ENCODE data around the gene MRPS18B. TPM values are rescaled to one million over a fixed set of nuclear protein-coding genes. Genes with fewer than 3 reads are reported as not detected.
"Not testable (repeated sequence)": the region's sequence is repeated elsewhere in the genome, so short reads cannot be mapped to it uniquely, and the experiment has no call there.

The MRPS18B gene
- total and polyA plus RNA-seq, 2 of the 13 experiments (the other 11 are each of a cell fraction or from before 2014, with no cell fraction given), result 125 to 131 TPM

DNA sequence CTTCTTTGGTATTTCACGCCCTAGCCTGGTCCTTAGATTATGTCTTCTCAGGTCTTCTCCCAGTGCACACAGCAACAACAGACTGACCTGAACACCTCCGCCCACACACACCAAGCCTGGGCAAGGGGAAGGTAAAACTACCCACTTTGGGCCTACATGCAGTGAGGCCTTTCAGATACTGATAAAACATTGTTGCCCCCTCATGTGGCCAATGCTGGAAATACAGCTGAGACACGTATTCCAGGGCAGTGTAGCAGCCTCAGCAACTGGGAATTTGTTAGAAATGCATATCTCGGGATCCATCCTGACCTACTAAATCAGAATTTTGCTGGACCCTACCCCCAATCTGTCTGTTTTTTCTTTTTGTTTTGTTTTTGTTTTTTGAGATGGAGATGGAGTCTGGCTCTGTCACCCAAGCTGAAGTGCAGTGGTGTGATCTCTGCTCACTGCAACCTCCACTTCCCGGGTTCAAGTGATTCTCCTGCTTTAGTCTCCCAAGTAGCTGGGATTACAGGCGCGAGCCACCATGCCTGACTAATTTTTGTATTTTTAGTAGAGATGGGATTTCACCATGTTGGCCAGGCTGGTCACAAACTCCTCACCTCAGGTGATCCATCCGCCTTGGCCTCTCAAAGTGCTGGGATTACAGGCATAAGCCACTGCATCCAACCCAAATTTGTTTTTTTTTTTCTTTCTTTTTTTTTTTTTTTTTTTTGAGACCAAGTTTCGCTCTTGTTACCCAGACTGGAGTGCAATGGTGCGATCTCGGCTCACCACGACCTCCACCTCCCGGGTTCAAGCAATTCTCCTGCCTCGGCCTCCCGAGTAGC lies 20.1 kb upstream of the MRPS18B start:
- BruUV-seq (replicated peaks); H3K4me1 ChIP-seq (ENCODE audit: insufficient read depth, low read length); H3K27me3 ChIP-seq (ENCODE audit: control insufficient read depth in 1 of 2, insufficient read depth in 2 of 2, low read length in 2 of 2); H2AFZ ChIP-seq (ENCODE audit: low read length); H3K4me3 ChIP-seq (replicated peaks in 1 of 3; ENCODE audit: insufficient read depth in 1 of 3, low read depth in 2 of 3, low read length in 3 of 3); H3K4me2 ChIP-seq (ENCODE audit: low read depth, low read length); H4K20me1 ChIP-seq (ENCODE audit: insufficient read depth, low read length); H3K9me3 ChIP-seq (ENCODE audit: low read length); H3K27ac ChIP-seq (ENCODE audit: extremely low read length, insufficient read depth, low read length); H3K9ac ChIP-seq (ENCODE audit: insufficient read depth, low read depth, low read length); in situ Hi-C loops (cut with HindIII; ENCODE audit: extremely low pct_ligation_motif_present, low pct_unique_long_range_greater_than_20kb); H3K79me2 ChIP-seq (ENCODE audit: insufficient read depth, low read length): not testable (repeated sequence)
- CTCF ChIA-PET (ENCODE audit: low intra/inter-chr PET ratio, low total read pairs), result interaction anchor here (0.6 to 2.4 kb wide), 6 partner anchors 52 to 142 kb away, joined by 3 to 19 read pairs (median 4); partner anchors contain the start of gene DHX16
- peaks cover 13 to 29% of the 10 kb centered on the region in 2 experiments; a peak in 4 of 5 replicates for H3K36me3 ChIP-seq (replicated peaks in 1 of 2; ENCODE audit: control insufficient read depth in 1 of 2, insufficient read depth in 2 of 2, low read length in 2 of 2)
- FAIRE-seq (peak; percentile 91), DNase-seq (ENCODE audit: low spot score) (peak; percentile 81), ATAC-seq (peak; percentile 83)
- POLR2A ChIA-PET, result interaction anchor here (0.6 to 10.8 kb wide), 12 partner anchors 9 to 75 kb away, joined by 3 to 172 read pairs (median 6); partner anchors contain the start of genes ABCF1, DHX16, GNL1 and MRPS18B
- WGBS (ENCODE audit: low lambda C conversion rate), result 81% methylated on average over 15 of the region's 15 CpGs
- intact Hi-C loops (cut with micrococcal nuclease; ENCODE audit: unreplicated experiment), result loop anchor here (1.0 to 2.0 kb wide), 2 partner anchors 56 to 115 kb away; no protein-coding TSS in a partner anchor
- TF ChIP-seq, protein P1, sequence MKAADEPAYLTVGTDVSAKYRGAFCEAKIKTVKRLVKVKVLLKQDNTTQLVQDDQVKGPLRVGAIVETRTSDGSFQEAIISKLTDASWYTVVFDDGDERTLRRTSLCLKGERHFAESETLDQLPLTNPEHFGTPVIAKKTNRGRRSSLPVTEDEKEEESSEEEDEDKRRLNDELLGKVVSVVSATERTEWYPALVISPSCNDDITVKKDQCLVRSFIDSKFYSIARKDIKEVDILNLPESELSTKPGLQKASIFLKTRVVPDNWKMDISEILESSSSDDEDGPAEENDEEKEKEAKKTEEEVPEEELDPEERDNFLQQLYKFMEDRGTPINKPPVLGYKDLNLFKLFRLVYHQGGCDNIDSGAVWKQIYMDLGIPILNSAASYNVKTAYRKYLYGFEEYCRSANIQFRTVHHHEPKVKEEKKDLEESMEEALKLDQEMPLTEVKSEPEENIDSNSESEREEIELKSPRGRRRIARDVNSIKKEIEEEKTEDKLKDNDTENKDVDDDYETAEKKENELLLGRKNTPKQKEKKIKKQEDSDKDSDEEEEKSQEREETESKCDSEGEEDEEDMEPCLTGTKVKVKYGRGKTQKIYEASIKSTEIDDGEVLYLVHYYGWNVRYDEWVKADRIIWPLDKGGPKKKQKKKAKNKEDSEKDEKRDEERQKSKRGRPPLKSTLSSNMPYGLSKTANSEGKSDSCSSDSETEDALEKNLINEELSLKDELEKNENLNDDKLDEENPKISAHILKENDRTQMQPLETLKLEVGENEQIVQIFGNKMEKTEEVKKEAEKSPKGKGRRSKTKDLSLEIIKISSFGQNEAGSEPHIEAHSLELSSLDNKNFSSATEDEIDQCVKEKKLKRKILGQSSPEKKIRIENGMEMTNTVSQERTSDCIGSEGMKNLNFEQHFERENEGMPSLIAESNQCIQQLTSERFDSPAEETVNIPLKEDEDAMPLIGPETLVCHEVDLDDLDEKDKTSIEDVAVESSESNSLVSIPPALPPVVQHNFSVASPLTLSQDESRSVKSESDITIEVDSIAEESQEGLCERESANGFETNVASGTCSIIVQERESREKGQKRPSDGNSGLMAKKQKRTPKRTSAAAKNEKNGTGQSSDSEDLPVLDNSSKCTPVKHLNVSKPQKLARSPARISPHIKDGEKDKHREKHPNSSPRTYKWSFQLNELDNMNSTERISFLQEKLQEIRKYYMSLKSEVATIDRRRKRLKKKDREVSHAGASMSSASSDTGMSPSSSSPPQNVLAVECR (CRISPR knock-in tag; IDR thresholded peaks at IDR 0.05; ENCODE audit: borderline replicate concordance), result peak; percentile 13; the same call in 1 of the 2 replicates
- TF ChIP-seq ZFX (CRISPR knock-in tag; IDR thresholded peaks at IDR 0.05; ENCODE audit: low read depth) (peak; percentile 92), GATAD1 (CRISPR knock-in tag; IDR thresholded peaks at IDR 0.05) (peak; percentile 39; the same call in 1 of the 2 replicates), ZNF614 (CRISPR knock-in tag; IDR thresholded peaks at IDR 0.05; ENCODE audit: borderline replicate concordance) (0 out of 2 replicates have a peak, but pooled peaks have one; percentile 37), MIXL1 (CRISPR knock-in tag; IDR thresholded peaks at IDR 0.05) (peak; percentile 53; the same call in 1 of the 2 replicates), RBM22 (optimal IDR thresholded peaks at IDR 0.05; ENCODE audit: low read length) (peak; percentile 57), MAFK (conservative IDR thresholded peaks at IDR 0.05 in 1 of 2, IDR thresholded peaks at IDR 0.05 in 1 of 2; ENCODE audit: low read length in 2 of 2) (peak; percentile 27 to 30; a peak in 2 of 4 replicates), ZNF605 (CRISPR knock-in tag; IDR thresholded peaks at IDR 0.05) (0 out of 2 replicates have a peak, but pooled peaks have one; percentile 36)
- TF ChIP-seq, protein P2, sequence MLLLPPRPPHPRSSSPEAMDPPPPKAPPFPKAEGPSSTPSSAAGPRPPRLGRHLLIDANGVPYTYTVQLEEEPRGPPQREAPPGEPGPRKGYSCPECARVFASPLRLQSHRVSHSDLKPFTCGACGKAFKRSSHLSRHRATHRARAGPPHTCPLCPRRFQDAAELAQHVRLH (CRISPR knock-in tag; IDR thresholded peaks at IDR 0.05; ENCODE audit: borderline replicate concordance, low read depth), result peak; percentile 54; the same call in 1 of the 2 replicates
- TF ChIP-seq, protein P3, sequence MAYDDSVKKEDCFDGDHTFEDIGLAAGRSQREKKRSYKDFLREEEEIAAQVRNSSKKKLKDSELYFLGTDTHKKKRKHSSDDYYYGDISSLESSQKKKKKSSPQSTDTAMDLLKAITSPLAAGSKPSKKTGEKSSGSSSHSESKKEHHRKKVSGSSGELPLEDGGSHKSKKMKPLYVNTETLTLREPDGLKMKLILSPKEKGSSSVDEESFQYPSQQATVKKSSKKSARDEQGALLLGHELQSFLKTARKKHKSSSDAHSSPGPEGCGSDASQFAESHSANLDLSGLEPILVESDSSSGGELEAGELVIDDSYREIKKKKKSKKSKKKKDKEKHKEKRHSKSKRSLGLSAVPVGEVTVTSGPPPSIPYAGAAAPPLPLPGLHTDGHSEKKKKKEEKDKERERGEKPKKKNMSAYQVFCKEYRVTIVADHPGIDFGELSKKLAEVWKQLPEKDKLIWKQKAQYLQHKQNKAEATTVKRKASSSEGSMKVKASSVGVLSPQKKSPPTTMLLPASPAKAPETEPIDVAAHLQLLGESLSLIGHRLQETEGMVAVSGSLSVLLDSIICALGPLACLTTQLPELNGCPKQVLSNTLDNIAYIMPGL (CRISPR knock-in tag; IDR thresholded peaks at IDR 0.05; ENCODE audit: borderline replicate concordance in 1 of 2, low read depth in 1 of 2), result peak; percentile 47 to 60; a peak in 2 of 4 replicates
- TF ChIP-seq, protein P4, sequence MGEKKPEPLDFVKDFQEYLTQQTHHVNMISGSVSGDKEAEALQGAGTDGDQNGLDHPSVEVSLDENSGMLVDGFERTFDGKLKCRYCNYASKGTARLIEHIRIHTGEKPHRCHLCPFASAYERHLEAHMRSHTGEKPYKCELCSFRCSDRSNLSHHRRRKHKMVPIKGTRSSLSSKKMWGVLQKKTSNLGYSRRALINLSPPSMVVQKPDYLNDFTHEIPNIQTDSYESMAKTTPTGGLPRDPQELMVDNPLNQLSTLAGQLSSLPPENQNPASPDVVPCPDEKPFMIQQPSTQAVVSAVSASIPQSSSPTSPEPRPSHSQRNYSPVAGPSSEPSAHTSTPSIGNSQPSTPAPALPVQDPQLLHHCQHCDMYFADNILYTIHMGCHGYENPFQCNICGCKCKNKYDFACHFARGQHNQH (CRISPR knock-in tag; IDR thresholded peaks at IDR 0.05), result peak; percentile 61; the same call in 1 of the 2 replicates
- TF ChIP-seq, protein P5, sequence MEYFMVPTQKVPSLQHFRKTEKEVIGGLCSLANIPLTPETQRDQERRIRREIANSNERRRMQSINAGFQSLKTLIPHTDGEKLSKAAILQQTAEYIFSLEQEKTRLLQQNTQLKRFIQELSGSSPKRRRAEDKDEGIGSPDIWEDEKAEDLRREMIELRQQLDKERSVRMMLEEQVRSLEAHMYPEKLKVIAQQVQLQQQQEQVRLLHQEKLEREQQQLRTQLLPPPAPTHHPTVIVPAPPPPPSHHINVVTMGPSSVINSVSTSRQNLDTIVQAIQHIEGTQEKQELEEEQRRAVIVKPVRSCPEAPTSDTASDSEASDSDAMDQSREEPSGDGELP (IDR thresholded peaks at IDR 0.05; ENCODE audit: borderline replicate concordance, low read depth), result peak; percentile 32; the same call in 1 of the 2 replicates

Measured in HepG2 (cell line).